Uterus (tissue), 2 donors: ENCODE data around the gene MSANTD1.

Experiments used
- CTCF ChIP-seq, 4 experiments: fragments of 200-600 bp in 2 of 4; fragments of 450-650 bp in 2 of 4; sonication (generic) in 2 of 4; IDR thresholded peaks; one replicate each; pipeline ENCODE4 v1.5.1; 2016 to 2019; ENCODE audit warnings: antibody characterized with exemption in 4 of 4, mild to moderate bottlenecking in 2 of 4, moderate library complexity in 1 of 4
- POLR2A ChIP-seq, 2 donors: fragments of 450-650 bp; IDR thresholded peaks; one replicate each; pipeline ENCODE4 v1.6.1; 2016; ENCODE audit warnings: antibody characterized with exemption in 2 of 2, mild to moderate bottlenecking in 1 of 2, moderate library complexity in 1 of 2

GRCh38 chr4:3305610-3306371, 56.8 kb downstream of the MSANTD1 start:
- TF ChIP-seq CTCF (IDR thresholded peaks at IDR 0.05) (no peak), POLR2A (IDR thresholded peaks at IDR 0.05) (no peak)
